ENCODE measurements around the gene CD200R1L. TPM values are rescaled to one million over a fixed set of nuclear protein-coding genes. Genes with fewer than 3 reads are reported as not detected.

The CD200R1L gene
- total RNA-seq, 1 experiment from 2014 or later: not detected

- no peak overlapping the region for H3K9ac ChIP-seq (ENCODE audit: extremely low read depth, insufficient read length, low read length)
- no peak overlapping the region for H4K5ac ChIP-seq (ENCODE audit: insufficient read length, low read depth, low read length)
- H3K14ac ChIP-seq (ENCODE audit: insufficient read depth, low read length): no peak overlapping the region
- no peak overlapping the region for H4K91ac ChIP-seq (ENCODE audit: insufficient read length, low read depth, low read length)
- H3K79me1 ChIP-seq (ENCODE audit: insufficient read depth, low read depth, low read length, poor library complexity, severe bottlenecking): no peaks in the 10 kb centered on the region
- H3K27ac Mint-ChIP-seq: no peak overlapping the region
- H3K27me3 ChIP-seq (ENCODE audit: insufficient read depth, low read length): no peaks in the 10 kb centered on the region; the same call in 1 of the 2 replicates
- H4K20me1 ChIP-seq (ENCODE audit: control insufficient read depth, insufficient read depth, insufficient read length): no peaks in the 10 kb centered on the region
- WGBS (ENCODE audit: extremely low coverage, insufficient read length, low lambda C conversion rate): no CpG with 5 or more reads among the region's 1 CpG
- no peak overlapping the region for H2BK15ac ChIP-seq (ENCODE audit: low read depth, low read length)
- no peak for DNase-seq
- no peak overlapping the region for H3K4ac ChIP-seq (ENCODE audit: low read depth, low read length)
- H3K56ac ChIP-seq (ENCODE audit: insufficient read length, low read depth, low read length): no peak overlapping the region
- no peak overlapping the region for H2BK5ac ChIP-seq (ENCODE audit: insufficient read length, low read length)
- H3K27me3 Mint-ChIP-seq (ENCODE audit: low read depth): no peaks in the 10 kb centered on the region
- H2BK20ac ChIP-seq (ENCODE audit: low read depth, low read length, poor library complexity, severe bottlenecking): no peak overlapping the region
- no peak overlapping the region for H3K18ac ChIP-seq (ENCODE audit: insufficient read length, low read depth, low read length)
- TF ChIP-seq CTCF (conservative IDR thresholded peaks at IDR 0.05): no peak
- H4K8ac ChIP-seq (replicated peaks; ENCODE audit: insufficient read length, low read depth, low read length): no peak overlapping the region
- no peaks in the 10 kb centered on the region for H3K9me3 Mint-ChIP-seq
- H3T11ph ChIP-seq (ENCODE audit: low read length): no peak overlapping the region
- H3K4me1 ChIP-seq (ENCODE audit: insufficient read depth, low read length): no peaks in the 10 kb centered on the region
- H3K4me1 Mint-ChIP-seq: peaks cover 0 to 3% of the 10 kb centered on the region in 2 experiments; a peak in 1 of 4 replicates
- H3K23me2 ChIP-seq (ENCODE audit: insufficient read length, low read depth, low read length, poor library complexity, severe bottlenecking): no peaks in the 10 kb centered on the region
- H3K4me2 ChIP-seq (ENCODE audit: insufficient read depth, insufficient read length, low read length): no peak overlapping the region
- no peaks in the 10 kb centered on the region; a peak in 1 of 7 replicates for H3K36me3 Mint-ChIP-seq (ENCODE audit: insufficient read depth in 1 of 3, low read depth in 3 of 3)
- no peaks in the 10 kb centered on the region for H3K79me2 ChIP-seq (ENCODE audit: insufficient read depth, low read length)
- H3K27ac ChIP-seq (ENCODE audit: insufficient read length, low read depth, low read length): no peak overlapping the region
- H3K9me3 ChIP-seq (ENCODE audit: control insufficient read depth, low read depth, low read length): no peaks in the 10 kb centered on the region
- no peak overlapping the region for H2AFZ ChIP-seq (ENCODE audit: low read length)
- no peak overlapping the region for H2AK5ac ChIP-seq (ENCODE audit: insufficient read length, low read length)
- H2BK120ac ChIP-seq (ENCODE audit: low read depth, low read length, poor library complexity, severe bottlenecking): no peak overlapping the region
- H3K23ac ChIP-seq (ENCODE audit: insufficient read length, low read depth, low read length): no peak overlapping the region
- no peak overlapping the region for H2BK12ac ChIP-seq (ENCODE audit: insufficient read length, low read depth, low read length)
- no peak overlapping the region for H3K4me3 Mint-ChIP-seq
Measured at GRCh38 chr3:112804021-112804420, 42.6 kb downstream of the CD200R1L start.
